Fibroblast of lung (primary cell): ENCODE data around the gene ATP5F1C. TPM values are rescaled to one million over a fixed set of nuclear protein-coding genes. Genes with fewer than 3 reads are reported as not detected.

Source experiments
- DNase-seq, 2 donors: peaks; one replicate each; pipeline versions ENCODE4 v3.0.0 to v3.0.0-alpha.2; 2010; ENCODE audit warnings: low read depth in 2 of 2
- H2AFZ ChIP-seq: 2 replicates; pipeline ENCODE4 v1.5.1; 2012; ENCODE audit warnings: low read length, control low read depth, inconsistent platforms
- H3K27ac ChIP-seq: 2 replicates; pipeline ENCODE4 v1.5.1; 2011; ENCODE audit warnings: low read length, control low read depth; ENCODE audit not compliant: insufficient read depth
- H3K27me3 ChIP-seq: 2 replicates; pipeline ENCODE4 v1.5.1; 2011; ENCODE audit warnings: mild to moderate bottlenecking, low read length; ENCODE audit not compliant: control insufficient read depth, insufficient read depth
- H3K36me3 ChIP-seq: 2 replicates; pipeline ENCODE4 v1.5.1; 2011; ENCODE audit warnings: low read length; ENCODE audit not compliant: control insufficient read depth, insufficient read depth
- H3K4me1 ChIP-seq: 2 replicates; pipeline ENCODE4 v1.5.1; 2011; ENCODE audit warnings: low read length; ENCODE audit not compliant: control insufficient read depth, insufficient read depth; ENCODE audit errors: extremely low read depth
- H3K4me2 ChIP-seq: 2 replicates; pipeline ENCODE4 v1.5.1; 2011; ENCODE audit warnings: low read length, control low read depth; ENCODE audit not compliant: insufficient read depth; ENCODE audit errors: extremely low read depth
- H3K4me3 ChIP-seq, 4 experiments: fragments of 200-600 bp in 1 of 4; sonication (generic) in 1 of 4; replicated peaks in 1 of 4; 2 replicates each; pipeline ENCODE4 v1.5.1; 2011 to 2016; ENCODE audit warnings: low read length in 4 of 4, low read depth in 3 of 4, mild to moderate bottlenecking in 3 of 4, control low read depth in 2 of 4, inconsistent platforms in 1 of 4, mixed read lengths in 1 of 4; ENCODE audit not compliant: insufficient read depth in 1 of 4; ENCODE audit errors: control extremely low read depth in 1 of 4
- H3K79me2 ChIP-seq: 2 replicates; pipeline ENCODE4 v1.5.1; 2012; ENCODE audit warnings: mild to moderate bottlenecking, low read length, inconsistent platforms; ENCODE audit not compliant: control insufficient read depth, insufficient read depth
- H3K9ac ChIP-seq: 2 replicates; pipeline ENCODE4 v1.5.1; 2011; ENCODE audit warnings: mild to moderate bottlenecking, low read length, control low read depth; ENCODE audit not compliant: insufficient read depth
- H3K9me3 ChIP-seq: 2 replicates; pipeline ENCODE4 v1.5.1; 2012; ENCODE audit warnings: low read depth, low read length; ENCODE audit not compliant: control insufficient read depth, insufficient read depth
- H4K20me1 ChIP-seq: 2 replicates; pipeline ENCODE4 v1.5.1; 2011; ENCODE audit warnings: low read length; ENCODE audit not compliant: control insufficient read depth, insufficient read depth; ENCODE audit errors: extremely low read depth
- EZH2 ChIP-seq: IDR thresholded peaks from 2 replicates; pipeline ENCODE4 v1.5.1; 2012; ENCODE audit warnings: low read length, control low read depth, mild to moderate bottlenecking; ENCODE audit errors: missing control alignments
- polyA plus RNA-seq, 2 donors: library from polyadenylated mRNA; depleted of rRNA in 1 of 2; stranded (reverse) in 1 of 2; unstranded in 1 of 2; fragments of >200 nt; gene quantifications; 2 replicates each; pipeline ENCODE4 v1.2.1, GENCODE V29; 2011 to 2012; ENCODE audit warnings: missing spikeins in 1 of 2
- total RNA-seq: library from RNA; depleted of rRNA; stranded (reverse); fragments of >200 nt; gene quantifications from 2 replicates; pipeline ENCODE4 v1.2.1, GENCODE V29; 2014
- TF ChIP-seq, protein P1 (sequence below), 2 donors: IDR thresholded peaks in 1 of 2; conservative IDR thresholded peaks in 1 of 2; 1 replicate in 1 of 2; 2 replicates in 1 of 2; pipeline ENCODE4 v1.5.1; 2011 to 2012; ENCODE audit warnings: low read length in 2 of 2, control low read depth in 1 of 2, inconsistent platforms in 1 of 2, low read depth in 1 of 2, mild to moderate bottlenecking in 1 of 2

The ATP5F1C gene
- total and polyA plus RNA-seq, 2 donors (not counting 1 experiment from before 2014, with no cell fraction given): 170 to 353 TPM

DNA sequence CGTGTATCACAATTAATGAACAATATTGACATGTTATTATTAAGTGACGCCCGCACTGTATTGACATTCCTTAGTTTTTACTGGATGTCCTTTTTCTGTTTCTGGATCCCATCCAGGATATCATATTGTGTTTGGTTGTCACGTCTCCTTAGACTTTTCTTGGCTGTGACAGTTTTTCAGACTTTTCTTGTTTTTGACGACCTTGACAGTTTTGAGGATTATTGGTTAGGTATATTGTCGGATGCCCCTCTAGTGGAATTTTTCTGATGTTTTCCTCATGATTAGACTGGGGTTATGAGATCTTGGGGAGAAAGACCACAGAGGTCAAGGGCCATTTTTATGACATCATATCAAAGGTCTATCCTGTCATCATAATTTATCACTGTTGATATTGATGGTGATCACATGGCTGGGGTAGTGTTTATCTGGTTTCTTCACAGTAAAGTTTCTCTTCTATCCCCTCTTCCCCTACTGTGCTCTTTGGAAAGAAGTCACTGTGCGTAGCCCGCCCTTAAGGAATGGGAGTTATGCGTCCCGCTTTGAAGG, 41.4 kb downstream of the ATP5F1C start:
- peaks cover 9% of the 10 kb centered on the region for H3K79me2 ChIP-seq
- H3K36me3 ChIP-seq: no peaks in the 10 kb centered on the region
- H3K4me3 ChIP-seq: no peak overlapping the region
- no peak overlapping the region for H3K9ac ChIP-seq
- H3K27me3 ChIP-seq: no peaks in the 10 kb centered on the region
- H3K27ac ChIP-seq: no peak overlapping the region
- TF ChIP-seq EZH2: no peak
- TF ChIP-seq, protein P1, sequence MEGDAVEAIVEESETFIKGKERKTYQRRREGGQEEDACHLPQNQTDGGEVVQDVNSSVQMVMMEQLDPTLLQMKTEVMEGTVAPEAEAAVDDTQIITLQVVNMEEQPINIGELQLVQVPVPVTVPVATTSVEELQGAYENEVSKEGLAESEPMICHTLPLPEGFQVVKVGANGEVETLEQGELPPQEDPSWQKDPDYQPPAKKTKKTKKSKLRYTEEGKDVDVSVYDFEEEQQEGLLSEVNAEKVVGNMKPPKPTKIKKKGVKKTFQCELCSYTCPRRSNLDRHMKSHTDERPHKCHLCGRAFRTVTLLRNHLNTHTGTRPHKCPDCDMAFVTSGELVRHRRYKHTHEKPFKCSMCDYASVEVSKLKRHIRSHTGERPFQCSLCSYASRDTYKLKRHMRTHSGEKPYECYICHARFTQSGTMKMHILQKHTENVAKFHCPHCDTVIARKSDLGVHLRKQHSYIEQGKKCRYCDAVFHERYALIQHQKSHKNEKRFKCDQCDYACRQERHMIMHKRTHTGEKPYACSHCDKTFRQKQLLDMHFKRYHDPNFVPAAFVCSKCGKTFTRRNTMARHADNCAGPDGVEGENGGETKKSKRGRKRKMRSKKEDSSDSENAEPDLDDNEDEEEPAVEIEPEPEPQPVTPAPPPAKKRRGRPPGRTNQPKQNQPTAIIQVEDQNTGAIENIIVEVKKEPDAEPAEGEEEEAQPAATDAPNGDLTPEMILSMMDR (conservative IDR thresholded peaks at IDR 0.05 in 1 of 2, IDR thresholded peaks at IDR 0.05 in 1 of 2; ENCODE audit: low read depth in 1 of 2, low read length in 2 of 2): no peak
- no peaks in the 10 kb centered on the region for H3K4me1 ChIP-seq
- no peaks in the 10 kb centered on the region for H3K9me3 ChIP-seq
- no peak for DNase-seq
- H4K20me1 ChIP-seq: no peaks in the 10 kb centered on the region
- no peak overlapping the region for H2AFZ ChIP-seq
- no peak overlapping the region for H3K4me2 ChIP-seq

DNA sequence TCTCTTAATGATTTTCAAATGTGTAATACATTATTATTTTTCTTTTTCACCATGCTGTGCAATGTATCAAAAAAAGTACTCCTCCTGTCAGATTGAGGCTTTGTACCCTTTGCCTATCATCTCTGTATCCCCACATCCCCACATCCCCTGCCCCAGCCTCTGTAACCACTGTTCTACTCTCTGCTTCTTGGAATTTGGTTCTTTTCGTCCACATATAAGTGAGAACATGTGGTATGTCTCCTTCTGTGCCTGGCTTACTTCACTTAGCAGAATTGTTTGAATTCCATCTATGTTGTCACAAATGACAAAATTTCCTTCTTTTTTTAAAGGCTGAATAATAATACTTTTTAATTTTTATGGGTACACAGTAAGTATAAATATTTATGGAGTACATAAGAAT, 44.1 kb downstream of the ATP5F1C start:
- H3K4me1 ChIP-seq: no peaks in the 10 kb centered on the region
- H2AFZ ChIP-seq: no peak overlapping the region
- H3K36me3 ChIP-seq: no peaks in the 10 kb centered on the region
- no peak overlapping the region for H3K4me3 ChIP-seq
- TF ChIP-seq, protein P1 (conservative IDR thresholded peaks at IDR 0.05 in 1 of 2, IDR thresholded peaks at IDR 0.05 in 1 of 2; ENCODE audit: low read depth in 1 of 2, low read length in 2 of 2): no peak
- no peak for TF ChIP-seq EZH2
- H4K20me1 ChIP-seq: no peaks in the 10 kb centered on the region
- no peak overlapping the region for H3K27ac ChIP-seq
- no peak overlapping the region for H3K9ac ChIP-seq
- DNase-seq: no peak
- H3K79me2 ChIP-seq: peaks cover 9% of the 10 kb centered on the region
- no peak overlapping the region for H3K4me2 ChIP-seq
- H3K27me3 ChIP-seq: no peaks in the 10 kb centered on the region
- H3K9me3 ChIP-seq: no peaks in the 10 kb centered on the region

DNA sequence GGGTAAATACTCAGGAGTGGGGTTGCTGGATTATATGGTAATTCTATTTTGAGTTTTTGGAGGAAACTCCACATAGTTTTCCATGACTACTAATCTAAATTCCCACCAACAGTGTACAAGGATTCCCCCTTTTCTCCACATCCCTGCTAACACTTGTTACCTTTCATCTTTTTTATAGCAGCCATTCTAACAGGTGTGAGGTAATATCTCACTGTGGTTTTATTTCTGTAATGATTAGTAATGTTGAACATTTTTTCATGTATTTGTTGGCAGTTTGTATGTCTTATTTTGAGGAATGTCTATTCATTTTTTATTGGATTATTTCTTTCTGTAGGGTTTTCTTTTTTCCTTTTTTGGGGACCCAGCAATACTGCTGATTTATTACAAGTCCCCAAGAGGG, 45.2 kb downstream of the ATP5F1C start:
- Histone ChIP-seq H3K27ac (no peak overlapping the region), H3K9ac (no peak overlapping the region), H3K4me1 (no peaks in the 10 kb centered on the region), H3K79me2 (peaks cover 6% of the 10 kb centered on the region), H3K36me3 (no peaks in the 10 kb centered on the region), H3K27me3 (no peaks in the 10 kb centered on the region), H4K20me1 (no peaks in the 10 kb centered on the region), H3K9me3 (no peaks in the 10 kb centered on the region), H3K4me2 (no peak overlapping the region), H3K4me3 (no peak overlapping the region), H2AFZ (no peak overlapping the region)
- DNase-seq: no peak
- TF ChIP-seq, protein P1 (conservative IDR thresholded peaks at IDR 0.05 in 1 of 2, IDR thresholded peaks at IDR 0.05 in 1 of 2; ENCODE audit: low read depth in 1 of 2, low read length in 2 of 2): no peak
- no peak for TF ChIP-seq EZH2
